ENCODE data around the gene TREML4.
"Not testable (repeated sequence)": the region's sequence is repeated elsewhere in the genome, so short reads cannot be mapped to it uniquely, and the experiment has no call there.

The TREML4 gene

DNA sequence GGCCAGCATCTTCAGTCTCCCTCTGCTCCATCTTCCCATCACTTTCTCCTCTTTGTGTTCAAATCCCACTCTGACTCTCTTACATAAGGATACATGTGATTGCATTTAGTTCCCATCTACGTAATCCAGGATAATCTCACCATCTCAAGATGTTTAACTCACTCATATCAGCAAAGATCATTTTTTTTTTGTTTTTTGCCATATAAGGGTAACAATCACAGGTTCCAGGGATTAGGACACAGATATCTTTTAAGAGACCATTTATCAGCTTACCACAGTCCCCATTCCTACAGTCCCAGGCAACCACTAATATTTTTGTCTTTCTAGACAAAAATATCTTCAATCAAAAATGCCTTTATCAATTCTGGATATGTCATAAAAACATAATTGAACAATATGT lies 24.0 kb upstream of the TREML4 start:
- no peak for DNase-seq (ENCODE audit: low read depth, low spot score)

DNA sequence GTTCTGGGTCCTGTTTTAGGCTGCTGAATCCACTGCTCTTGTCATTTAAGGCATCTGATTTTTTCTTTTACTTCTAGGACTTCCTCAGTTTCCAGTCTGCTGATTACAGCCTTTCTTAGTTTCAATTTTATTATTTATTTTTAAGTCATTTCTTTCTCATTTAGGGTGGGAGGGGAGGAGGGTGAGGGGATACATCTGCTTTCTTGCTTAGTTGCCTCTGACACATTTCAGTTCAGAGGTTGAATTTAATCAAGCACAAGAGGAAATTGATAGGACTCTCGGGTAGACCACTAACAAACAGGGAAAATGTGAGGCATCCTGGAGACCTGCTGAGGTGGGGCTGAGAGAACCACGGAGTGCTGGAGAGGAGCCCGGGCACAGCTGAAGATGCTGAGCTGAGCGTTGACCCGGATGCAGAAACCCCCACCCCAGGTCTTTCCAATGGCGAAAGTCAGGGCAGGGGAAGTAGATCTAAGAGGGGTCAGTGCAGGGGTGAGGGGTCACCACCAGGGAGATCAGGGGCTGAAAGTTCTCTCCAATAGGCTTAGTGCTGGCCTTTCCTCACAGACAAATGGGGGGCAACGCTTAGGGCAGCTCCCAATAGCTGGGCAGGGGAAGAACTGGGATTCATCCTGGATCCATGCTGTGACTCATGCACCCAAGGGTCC lies 19.6 kb upstream of the TREML4 start:
- DNase-seq (ENCODE audit: low read depth, low spot score), result no peak

DNA sequence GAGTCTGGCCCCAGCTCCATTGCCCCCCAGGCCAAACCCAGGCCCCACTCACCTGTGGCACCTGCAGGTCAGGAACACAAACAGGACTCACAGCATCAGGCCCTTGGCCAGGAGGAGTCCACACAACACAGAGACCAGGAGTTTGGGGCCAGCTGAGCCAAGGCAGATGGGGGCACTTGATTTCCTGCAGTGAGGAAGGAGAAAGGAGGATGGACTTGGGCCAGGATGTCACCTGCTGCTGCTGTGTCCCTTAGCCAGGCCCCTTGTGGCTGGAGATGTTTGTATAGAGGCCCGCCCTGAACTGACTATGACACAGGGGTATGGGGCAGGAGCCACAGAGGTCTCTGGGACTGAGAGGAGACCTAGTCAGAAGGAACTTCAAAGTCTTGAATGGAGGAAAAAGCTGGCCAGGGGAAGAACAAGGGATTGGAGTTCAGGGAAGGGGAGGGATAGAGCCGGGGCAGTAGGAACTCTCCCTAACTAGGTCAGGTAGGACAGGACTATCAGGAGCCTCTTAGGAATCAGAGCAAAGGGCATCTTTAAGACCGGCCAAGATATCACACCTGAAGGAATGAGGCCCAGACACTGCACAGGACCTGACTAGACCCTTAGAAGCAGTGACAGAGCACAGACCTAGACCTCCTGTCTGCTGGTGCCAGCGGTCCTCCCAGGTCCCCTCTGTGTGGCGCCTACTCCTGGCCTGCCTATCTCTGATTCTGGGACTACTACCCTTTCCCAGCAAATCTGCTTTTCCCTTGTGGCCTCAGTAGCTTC lies 18.4 kb upstream of the TREML4 start:
- DNase-seq (ENCODE audit: low read depth, low spot score), result no peak

DNA sequence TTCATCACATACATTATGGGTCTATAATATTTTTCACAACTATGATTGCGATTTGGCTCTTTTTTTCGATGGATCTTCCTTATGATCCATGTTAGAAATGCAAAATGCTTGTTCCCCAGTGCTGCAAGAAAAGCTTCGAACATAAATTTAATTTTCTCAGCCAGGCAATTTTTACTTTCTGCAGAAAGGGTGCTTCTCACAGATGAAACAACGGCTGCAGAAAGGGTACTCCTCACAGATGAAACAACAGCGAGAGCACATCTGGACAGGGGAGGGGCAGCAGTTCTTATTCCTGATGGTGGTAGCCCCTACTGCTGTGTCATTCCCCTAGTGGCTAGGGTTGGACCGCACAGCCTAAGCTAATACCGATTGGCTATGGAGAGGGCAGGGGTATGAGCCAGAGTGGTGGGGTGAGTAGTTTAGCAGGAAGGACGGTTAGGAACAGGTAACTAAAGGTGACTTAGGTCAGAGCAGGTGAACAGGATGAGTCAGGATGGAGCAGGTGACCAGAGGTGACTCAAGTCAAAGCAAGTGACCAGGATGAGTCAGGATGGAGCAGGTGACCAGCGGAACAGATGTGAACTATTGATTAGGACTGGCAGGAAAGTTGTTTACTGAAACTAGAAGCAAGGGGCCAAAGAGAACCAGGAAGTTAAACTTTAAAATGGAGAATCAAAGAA lies 13.4 kb upstream of the TREML4 start:
- no peak for DNase-seq (ENCODE audit: low read depth, low spot score)

DNA sequence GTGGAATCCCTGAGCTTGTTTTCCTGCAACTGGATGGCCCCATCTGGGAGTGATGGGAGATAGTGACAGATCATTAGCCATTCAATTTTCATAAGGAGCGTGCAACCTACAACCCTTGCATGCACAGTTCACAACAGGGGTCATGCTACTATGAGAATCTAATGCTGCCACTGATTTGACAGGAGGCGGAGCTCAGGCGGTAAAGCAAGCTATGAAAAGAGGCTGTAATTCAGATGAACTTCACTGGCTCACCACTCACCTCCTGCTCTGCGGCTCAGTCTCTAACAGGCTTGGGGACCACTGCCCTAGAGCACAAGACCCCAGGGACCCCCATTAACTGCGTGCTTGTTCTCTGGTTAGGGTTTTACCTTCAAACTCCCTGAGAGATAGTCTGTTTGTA lies 12.4 kb upstream of the TREML4 start:
- no peak for DNase-seq (ENCODE audit: low read depth, low spot score)

DNA sequence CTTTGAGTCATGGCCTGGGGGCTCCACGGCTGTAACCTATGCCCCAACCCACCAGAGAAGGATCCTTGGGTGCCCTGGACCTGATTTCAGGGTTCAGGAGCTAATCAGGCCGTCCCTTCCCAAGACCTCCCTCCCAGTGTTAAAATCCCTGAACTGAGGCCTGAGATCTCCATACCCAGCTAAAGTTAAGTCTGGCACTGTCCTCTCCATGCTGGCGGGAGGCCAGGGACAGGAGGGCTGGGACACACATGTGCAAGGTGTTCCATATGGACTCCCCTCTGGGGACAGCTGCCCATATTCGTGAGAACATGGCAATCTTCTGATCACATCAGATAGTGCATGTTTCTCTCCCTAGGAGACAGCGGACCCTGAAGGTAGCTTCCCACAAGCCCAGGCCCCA lies 11.5 kb upstream of the TREML4 start:
- DNase-seq (ENCODE audit: low read depth, low spot score), result no peak

DNA sequence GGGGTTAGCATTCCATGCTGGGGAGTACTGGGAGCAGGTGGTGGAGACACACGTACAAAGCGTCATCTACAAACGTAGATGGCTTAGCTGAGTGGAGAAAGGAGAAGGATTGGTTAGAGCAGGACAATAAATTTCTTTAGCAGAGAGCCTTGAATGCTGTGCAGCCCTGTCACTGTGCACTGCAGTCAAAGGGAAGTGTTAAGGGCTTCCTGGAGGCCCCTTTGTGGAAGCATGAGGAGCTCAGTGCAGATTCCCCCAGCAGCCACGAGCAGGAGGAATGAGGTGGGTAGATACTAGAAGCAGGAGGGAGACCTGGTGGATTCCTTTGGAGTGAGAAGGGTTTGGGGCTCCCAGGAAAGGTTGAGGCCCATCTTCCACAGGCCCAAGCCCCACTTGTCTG lies 6.1 kb upstream of the TREML4 start:
- no peak for DNase-seq (ENCODE audit: low read depth, low spot score)

DNA sequence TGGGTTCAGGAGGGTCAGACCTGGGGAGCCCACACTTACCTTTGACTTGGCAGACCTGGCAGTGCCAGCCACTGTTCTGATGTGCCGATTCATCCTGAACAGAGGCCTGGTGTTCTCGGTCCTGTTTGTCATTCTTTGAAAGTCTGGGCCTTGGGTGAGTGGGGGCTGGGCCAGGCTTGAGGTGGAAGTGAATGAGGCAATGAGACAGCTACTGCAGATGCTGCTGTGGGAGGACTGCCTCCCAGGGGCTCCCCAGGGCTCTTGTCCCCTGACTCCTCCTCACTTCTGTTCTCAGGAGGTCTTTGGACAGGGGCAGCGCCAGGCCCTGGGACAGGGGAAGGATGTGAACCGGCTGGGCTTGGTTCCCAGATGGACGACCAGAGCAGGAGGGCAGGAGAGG lies 5.6 kb upstream of the TREML4 start:
- DNase-seq (ENCODE audit: low read depth, low spot score), result no peak

DNA sequence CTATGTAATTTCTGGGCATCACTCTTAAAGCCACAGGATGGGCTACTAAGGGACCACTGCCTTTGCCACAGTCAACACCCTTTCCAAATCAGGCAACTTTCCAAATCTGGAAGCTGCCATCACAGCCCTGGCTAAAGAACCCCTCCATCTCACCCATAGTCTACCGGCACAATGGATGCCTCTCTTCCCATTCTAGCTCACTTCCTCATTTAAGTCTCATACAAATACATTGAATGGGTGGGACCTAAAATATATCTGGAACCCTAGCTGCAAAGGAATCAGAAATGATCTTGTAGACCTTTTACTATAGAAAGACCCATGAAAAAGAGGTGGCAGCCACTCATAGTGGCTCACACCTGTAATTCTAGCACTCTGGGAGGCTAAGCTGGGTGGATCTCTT lies 3.3 kb upstream of the TREML4 start:
- DNase-seq (ENCODE audit: low read depth, low spot score), result no peak

DNA sequence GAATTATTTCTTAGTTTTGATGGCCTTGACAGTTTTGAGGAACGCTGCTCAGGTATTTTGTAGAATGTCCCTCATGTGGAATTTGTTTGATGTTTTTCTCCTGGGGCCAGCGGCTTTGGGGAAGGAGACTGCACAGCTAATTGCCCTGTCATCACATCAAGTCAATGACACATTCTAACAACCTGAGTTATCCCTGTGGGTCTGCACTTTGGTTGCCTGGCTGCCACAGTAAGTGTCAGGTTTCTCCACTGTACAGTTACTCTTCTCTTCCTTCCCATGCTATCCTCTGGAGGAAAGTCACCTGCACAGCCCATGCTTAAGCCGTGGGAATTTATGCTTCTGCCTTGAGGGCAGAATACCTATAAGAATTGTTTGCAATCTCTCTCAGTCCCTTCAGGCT lies 1.4 kb upstream of the TREML4 start:
- DNase-seq (ENCODE audit: low read depth, low spot score), result peak; percentile 58

DNA sequence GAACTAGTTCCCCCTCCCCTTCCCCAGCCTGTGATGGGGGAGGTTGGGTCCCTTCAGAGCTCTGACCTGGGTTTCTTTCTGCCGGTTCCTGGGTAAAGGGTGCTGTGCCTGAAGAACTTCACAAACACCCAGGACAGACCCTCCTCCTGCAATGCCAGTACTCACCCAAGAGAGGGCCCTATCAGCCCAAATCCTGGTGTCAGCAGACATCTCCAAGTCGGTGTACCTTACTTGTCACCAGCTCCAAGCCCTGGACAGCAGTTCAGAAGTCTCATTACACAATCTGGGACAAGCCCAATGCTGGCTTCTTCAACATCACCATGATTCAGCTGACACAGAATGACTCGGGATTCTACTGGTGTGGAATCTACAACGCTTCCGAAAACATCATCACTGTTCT lies 467 bp downstream of the TREML4 start:
- DNase-seq (ENCODE audit: low read depth, low spot score), result peak; percentile 21

DNA sequence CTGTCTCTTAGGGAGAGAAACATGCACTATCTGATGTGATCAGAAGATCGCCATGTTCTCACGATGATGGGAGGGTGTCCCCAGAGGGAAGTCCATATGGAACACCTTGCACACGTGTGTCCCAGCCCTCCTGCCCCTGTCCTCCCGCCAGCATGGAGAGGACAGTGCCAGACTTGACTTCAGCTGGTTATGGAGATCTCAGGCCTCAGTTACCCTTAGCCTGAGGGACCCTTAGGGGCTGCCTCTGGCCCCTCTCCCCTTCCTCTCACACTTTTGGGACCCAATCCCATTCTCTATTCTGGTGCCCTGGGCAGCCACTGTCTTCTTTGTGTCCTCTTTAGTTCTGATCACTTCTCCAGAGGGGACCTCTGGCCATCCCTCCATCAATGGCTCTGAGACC lies 1.6 kb downstream of the TREML4 start:
- DNase-seq (ENCODE audit: low read depth, low spot score), result no peak

DNA sequence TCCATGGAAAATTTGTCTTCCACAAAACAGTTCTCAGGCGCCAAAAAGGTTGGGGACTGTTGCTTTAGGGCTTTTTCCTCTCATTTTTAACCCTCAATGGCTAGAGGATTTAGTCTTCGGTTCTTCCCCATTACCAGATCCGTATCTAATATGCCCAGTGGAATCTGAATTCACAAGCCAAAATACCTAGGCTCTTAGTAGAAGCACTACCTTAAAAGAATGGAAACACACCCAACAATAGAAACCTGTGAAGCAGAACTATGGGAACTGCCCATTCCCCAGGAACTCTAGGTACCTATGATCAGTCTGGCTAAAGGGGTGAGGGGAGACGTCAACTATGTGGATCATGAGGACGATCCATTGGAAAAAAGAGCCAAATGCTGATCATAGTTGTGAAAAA lies 3.1 kb downstream of the TREML4 start:
- DNase-seq (ENCODE audit: low read depth, low spot score), result no peak

DNA sequence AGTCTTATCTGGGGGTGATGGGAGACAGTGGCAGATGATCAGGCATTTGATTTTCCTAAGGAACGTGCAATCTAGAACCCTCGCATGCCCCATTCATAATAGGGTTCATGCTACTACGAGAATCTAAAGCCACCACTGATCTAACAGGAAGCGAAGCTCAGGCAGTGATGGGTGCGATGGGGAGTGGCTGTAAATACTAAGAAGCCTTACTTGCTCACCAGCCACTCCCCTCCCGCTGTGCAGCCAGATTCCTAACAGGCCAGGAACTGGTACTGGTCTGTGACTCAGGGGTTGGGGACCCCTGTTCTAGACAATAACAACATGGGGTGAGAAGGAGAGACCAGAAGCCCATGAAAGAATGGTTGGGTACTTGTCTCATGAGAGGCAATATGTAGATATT lies 4.5 kb downstream of the TREML4 start:
- no peak for DNase-seq (ENCODE audit: low read depth, low spot score)

DNA sequence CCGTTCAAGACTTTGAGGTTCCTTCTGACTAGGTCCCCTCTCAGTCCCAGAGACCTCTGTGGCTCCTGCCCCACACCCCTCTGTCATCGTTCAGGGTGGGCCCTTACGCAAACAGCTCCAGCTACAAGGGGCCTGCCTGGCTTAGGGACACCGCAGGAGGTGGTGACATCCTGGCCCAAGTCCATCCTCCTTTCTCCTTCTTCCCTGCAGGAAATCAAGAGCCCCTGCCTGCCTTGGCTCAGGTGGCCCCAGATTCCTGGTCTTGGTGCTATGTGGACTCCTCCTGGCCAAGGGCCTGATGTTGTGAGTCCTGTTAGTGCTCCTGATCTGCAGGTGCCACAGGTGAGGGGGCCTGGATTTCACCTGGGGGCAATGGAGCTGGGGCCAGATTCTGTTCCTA lies 8.1 kb downstream of the TREML4 start:
- no peak for DNase-seq (ENCODE audit: low read depth, low spot score)

DNA sequence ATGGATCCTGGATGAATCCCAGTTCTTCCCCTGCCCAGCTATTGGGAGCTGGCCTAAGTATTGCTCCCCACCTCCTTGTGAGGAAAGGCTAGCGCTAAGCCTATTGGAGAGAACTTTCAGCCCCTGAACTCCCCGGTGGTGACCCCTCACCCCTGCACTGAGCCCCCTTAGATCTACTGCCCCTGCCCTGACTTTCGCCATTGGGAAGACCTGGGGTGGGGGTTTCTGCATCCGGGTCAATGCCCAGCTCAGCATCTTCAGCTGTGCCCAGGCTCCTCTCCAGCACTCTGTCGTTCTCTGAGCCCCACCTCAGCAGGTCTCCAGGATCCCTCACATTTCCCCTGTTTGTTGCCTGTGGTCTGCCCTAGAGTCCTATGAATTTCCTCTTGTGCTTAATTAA lies 9.0 kb downstream of the TREML4 start:
- DNase-seq (ENCODE audit: low read depth, low spot score), result no peak

DNA sequence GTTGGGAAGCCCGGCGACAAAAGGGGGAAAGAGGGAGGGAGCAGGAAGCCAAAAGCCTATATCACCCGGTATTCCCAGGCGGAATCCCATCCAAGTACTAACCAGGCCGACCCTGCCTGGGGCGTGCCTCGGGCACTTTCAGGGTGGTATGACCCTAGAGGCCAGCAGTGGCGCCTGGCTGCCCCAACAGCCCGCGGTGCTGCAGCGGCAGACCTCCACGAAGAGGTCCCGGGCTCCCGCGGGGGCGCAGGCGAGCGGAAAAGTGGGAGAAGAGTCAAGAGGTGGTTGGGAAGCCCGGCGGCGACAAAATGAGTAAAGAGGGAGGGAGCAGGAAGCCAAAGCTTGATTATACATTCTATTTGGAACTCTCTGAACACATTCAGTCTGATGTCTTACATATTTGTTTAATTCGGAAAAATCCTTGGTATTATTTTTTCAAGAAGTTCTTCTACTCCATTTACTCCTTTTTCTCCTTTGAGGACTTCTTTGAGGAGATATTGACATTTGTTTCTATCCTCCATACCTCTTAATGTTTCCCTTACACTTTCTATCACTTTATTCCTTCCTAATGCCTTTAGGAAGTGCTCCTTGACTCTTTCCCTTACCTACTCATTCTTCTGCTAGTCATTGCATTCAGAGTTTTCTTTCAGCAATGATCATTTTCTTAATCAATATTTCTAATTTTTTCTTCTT lies 11.5 kb downstream of the TREML4 start:
- peak; percentile 51 for DNase-seq (ENCODE audit: low read depth, low spot score)

DNA sequence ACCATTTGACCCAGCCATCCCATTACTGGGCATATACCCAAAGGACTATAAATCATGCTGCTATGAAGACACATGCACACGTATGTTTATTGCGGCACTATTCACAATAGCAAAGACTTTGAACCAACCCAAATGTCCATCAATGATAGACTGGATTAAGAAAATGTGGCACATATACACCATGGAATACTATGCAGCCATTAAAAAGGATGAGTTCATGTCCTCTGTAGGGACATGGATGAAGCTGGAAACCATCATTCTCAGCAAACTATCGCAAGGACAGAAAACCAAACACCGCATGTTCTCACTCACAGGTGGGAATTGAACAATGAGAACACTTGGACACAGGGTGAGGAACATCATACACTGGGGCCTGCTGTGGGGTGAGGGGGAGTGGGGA lies 18.4 kb downstream of the TREML4 start:
- not testable (repeated sequence) for DNase-seq (ENCODE audit: low read depth, low spot score)

DNA sequence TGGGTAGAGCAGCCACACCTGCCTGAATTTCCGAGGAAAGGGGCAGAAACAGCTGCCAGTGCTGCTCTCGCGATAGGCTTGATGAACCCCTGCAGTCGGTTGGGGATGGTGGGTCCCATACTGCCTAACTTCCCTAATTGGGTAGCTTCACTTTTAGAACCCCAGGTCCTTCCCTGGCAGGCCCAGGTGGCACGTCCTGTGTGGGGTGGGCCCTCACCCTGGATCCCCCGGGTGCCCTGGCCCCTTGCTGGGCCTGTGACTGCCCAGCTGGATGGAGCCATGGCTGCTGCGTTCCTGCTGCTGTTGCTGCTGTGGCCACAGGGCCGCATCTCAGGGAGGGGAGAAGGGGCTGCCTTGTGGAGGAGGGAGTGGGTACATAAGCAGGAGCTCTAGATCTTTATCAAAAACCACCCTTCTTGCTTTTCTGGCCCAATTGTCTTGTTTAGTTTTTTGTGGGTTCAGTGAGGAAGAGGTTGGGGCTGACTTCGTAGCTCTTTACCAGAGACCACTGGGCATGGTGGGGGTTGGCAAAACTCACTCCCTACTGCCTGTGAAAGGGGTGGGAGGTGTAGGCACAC lies 19.2 kb downstream of the TREML4 start:
- no peak for DNase-seq (ENCODE audit: low read depth, low spot score)

DNA sequence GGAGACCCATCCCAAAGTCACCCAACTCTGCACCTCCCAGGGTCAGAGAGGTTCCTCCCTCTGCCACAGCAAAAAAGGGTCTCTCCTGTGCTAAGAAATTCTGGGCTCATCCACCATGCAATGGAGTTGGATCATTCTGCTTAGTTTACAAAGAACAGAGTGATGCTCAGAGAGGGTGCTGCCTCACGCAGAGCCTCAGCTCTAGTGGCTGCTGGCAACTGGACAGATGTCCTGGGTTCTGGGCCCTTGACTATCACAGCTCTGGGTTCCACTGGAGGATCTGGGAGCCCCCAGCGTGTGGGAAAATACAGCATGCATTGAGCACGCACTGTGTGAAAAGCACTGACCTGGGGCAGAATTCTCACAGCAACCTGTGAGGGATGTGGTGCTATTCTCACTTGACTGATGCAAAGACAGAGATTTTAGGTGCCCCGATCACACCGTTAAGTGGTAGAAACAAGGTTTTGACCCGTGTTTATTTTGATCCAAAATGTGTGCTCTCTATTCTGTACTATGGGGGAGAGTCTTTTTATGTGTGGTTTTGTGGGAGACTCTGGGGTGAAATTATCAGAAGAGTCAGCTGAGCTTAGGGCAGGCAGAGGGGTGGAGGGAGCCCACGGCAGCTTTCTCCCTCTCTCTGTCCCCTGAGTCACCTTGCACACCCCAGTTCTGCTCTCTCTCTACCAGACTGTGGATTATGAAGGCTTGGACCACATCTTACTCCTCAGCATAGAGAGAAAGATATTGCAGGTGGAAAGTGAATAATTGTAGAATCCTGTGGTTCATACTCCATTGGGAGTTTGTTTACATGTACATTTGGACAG lies 19.9 kb downstream of the TREML4 start:
- DNase-seq (ENCODE audit: low read depth, low spot score), result no peak

All from ELF-1 (cell line).